Prostate gland (tissue), 2 donors: ENCODE results near the gene CEP72. TPM values are rescaled to one million over a fixed set of nuclear protein-coding genes. Genes with fewer than 3 reads are reported as not detected.

Experiments
- DNase-seq: peaks from one replicate; pipeline ENCODE4 v3.0.0-alpha.2; 2019; ENCODE audit warnings: low spot score
- H3K27ac ChIP-seq, 2 donors: fragments of 200-600 bp; sonication (generic); 2 replicates each; pipeline ENCODE4 v1.5.1; 2017 to 2019
- H3K27me3 ChIP-seq: fragments of 200-600 bp; sonication (generic); replicated peaks from 2 replicates; pipeline ENCODE4 v1.5.1; 2019; ENCODE audit not compliant: insufficient read depth
- H3K36me3 ChIP-seq, 2 donors: fragments of 200-600 bp; sonication (generic); 1 replicate in 1 of 2; 2 replicates in 1 of 2; pipeline versions ENCODE4 v1.5.1 to v1.8.1; 2017 to 2019
- H3K4me1 ChIP-seq: fragments of 200-600 bp; sonication (generic); replicated peaks from 2 replicates; pipeline ENCODE4 v1.5.1; 2019
- H3K4me3 ChIP-seq, 2 donors: fragments of 200-600 bp; sonication (generic); 2 replicates each; pipeline ENCODE4 v1.5.1; 2017 to 2019
- H3K9me3 ChIP-seq: fragments of 200-600 bp; sonication (generic); 2 replicates; pipeline ENCODE4 v1.5.1; 2017
- CTCF ChIP-seq, 4 experiments: fragments of 200-600 bp in 2 of 4; fragments of 450-650 bp in 2 of 4; sonication (generic) in 2 of 4; IDR thresholded peaks; 1 replicate in 3 of 4; 2 replicates in 1 of 4; pipeline ENCODE4 v1.5.1; 2016 to 2019; ENCODE audit warnings: antibody characterized with exemption in 4 of 4, mild to moderate bottlenecking in 2 of 4, moderate library complexity in 2 of 4
- POLR2A ChIP-seq: fragments of 450-650 bp; IDR thresholded peaks from one replicate; pipeline ENCODE4 v1.6.1; 2016; ENCODE audit warnings: antibody characterized with exemption, mild to moderate bottlenecking
- POLR2AphosphoS5 ChIP-seq: sonication (generic); formaldehyde crosslinking; IDR thresholded peaks from one replicate; pipeline ENCODE4 v1.6.1; 2017; ENCODE audit warnings: antibody characterized with exemption
- WGBS: methylation state at CpG from one replicate; pipeline ENCODE4 v1.1.5; 2018; 5-methylcytosine and 5-hydroxymethylcytosine counted together
- intact Hi-C: fragments of 100-400 bp; cut with DNase I; formaldehyde crosslinking; loops from one replicate; pipeline ENCODE4 v1.14.2; 2022
- total RNA-seq, 2 donors: library from RNA; depleted of rRNA; stranded (reverse); fragments of >200 nt; gene quantifications; one replicate each; pipeline ENCODE4 v1.1.0, GENCODE V29; 2016

Gene CEP72
- total RNA-seq, 2 donors from 2014 or later = 6.4 to 12.8 TPM

DNA sequence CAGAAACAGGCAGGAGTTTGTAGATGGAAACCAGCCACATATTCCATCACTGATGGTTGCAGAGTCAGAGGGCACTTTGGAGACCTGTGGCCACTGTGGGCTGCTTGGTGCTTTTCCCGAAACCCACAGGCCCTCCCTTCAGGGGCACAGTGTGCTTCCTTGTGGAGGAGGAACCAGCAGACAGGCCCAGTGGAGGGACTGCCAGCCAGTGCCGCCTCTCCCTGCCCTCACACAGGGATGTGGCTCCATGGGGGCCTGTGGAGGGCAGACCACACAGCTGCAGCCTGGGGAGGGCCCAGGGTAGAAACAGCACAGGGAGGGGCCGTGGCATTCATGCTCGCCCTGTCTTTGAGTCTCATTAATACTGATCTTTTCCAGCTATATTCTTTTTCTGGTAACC is 35.2 kb downstream of the CEP72 start:
- TF ChIP-seq POLR2AphosphoS5 = no peak
- TF ChIP-seq POLR2A = no peak
- TF ChIP-seq CTCF (IDR thresholded peaks at IDR 0.05) = no peak
- H3K4me1 ChIP-seq = no peaks in the 10 kb centered on the region
- no peaks in the 10 kb centered on the region for H3K36me3 ChIP-seq
- no peak overlapping the region for H3K27ac ChIP-seq
- no peaks in the 10 kb centered on the region for H3K27me3 ChIP-seq
- intact Hi-C loops = no loop called here
- no peak for DNase-seq
- 98% methylated on average over 4 of the region's 4 CpGs for WGBS
- no peaks in the 10 kb centered on the region for H3K9me3 ChIP-seq
- no peak overlapping the region for H3K4me3 ChIP-seq

GRCh38 chr5:647727-648126 is 35.6 kb downstream of the CEP72 start:
- Histone ChIP-seq H3K4me3 (no peak overlapping the region), H3K9me3 (no peaks in the 10 kb centered on the region), H3K27ac (no peak overlapping the region), H3K4me1 (no peaks in the 10 kb centered on the region), H3K36me3 (no peaks in the 10 kb centered on the region), H3K27me3 (no peaks in the 10 kb centered on the region)
- 96% methylated on average over 9 of the region's 9 CpGs for WGBS
- no peak for DNase-seq
- intact Hi-C loops = no loop called here
- no peak for TF ChIP-seq POLR2A
- no peak for TF ChIP-seq POLR2AphosphoS5
- no peak for TF ChIP-seq CTCF (IDR thresholded peaks at IDR 0.05)

- 91% methylated on average over 16 of the region's 16 CpGs for WGBS
- TF ChIP-seq CTCF (IDR thresholded peaks at IDR 0.05) (no peak), POLR2AphosphoS5 (no peak), POLR2A (no peak)
- H3K27me3 ChIP-seq = no peaks in the 10 kb centered on the region
- H3K4me1 ChIP-seq = no peaks in the 10 kb centered on the region
- no peak for DNase-seq
- no peaks in the 10 kb centered on the region for H3K9me3 ChIP-seq
- H3K36me3 ChIP-seq = no peaks in the 10 kb centered on the region
- no peak overlapping the region for H3K4me3 ChIP-seq
- no peak overlapping the region for H3K27ac ChIP-seq
- intact Hi-C loops = no loop called here
Observed at GRCh38 chr5:651296-652022, 39.3 kb downstream of the CEP72 start.

DNA sequence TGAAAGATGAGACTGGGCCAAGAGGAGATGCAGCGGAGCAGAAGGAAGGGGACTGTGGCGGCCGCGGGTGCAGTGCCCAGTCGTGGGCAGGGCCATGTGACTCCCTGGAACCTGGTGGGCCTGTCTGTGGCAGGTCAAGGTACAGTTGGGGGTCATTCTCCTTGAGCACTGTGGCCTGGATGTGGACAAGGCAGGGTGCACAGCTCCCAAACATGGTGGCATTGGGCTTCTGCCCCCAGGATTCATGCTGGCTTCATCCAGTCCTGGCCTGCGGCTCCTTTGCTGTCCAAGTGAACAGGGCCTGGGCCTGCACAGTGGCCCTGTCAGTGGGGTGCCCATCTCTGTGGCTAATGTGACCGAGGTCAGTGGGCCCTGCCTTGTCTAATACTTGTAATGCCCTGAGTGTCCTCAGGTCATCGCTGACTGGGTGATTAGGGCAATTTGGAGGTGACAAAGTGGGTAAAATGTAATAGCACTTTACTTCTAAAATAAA is 39.9 kb downstream of the CEP72 start:
- H3K4me1 ChIP-seq = no peaks in the 10 kb centered on the region
- no peaks in the 10 kb centered on the region for H3K9me3 ChIP-seq
- H3K27me3 ChIP-seq = no peaks in the 10 kb centered on the region
- no peak overlapping the region for H3K27ac ChIP-seq
- DNase-seq = no peak
- no peak overlapping the region for H3K4me3 ChIP-seq
- 88% methylated on average over 8 of the region's 8 CpGs for WGBS
- TF ChIP-seq POLR2AphosphoS5 (no peak), POLR2A (no peak), CTCF (IDR thresholded peaks at IDR 0.05) (no peak)
- intact Hi-C loops = no loop called here
- H3K36me3 ChIP-seq = no peaks in the 10 kb centered on the region

DNA sequence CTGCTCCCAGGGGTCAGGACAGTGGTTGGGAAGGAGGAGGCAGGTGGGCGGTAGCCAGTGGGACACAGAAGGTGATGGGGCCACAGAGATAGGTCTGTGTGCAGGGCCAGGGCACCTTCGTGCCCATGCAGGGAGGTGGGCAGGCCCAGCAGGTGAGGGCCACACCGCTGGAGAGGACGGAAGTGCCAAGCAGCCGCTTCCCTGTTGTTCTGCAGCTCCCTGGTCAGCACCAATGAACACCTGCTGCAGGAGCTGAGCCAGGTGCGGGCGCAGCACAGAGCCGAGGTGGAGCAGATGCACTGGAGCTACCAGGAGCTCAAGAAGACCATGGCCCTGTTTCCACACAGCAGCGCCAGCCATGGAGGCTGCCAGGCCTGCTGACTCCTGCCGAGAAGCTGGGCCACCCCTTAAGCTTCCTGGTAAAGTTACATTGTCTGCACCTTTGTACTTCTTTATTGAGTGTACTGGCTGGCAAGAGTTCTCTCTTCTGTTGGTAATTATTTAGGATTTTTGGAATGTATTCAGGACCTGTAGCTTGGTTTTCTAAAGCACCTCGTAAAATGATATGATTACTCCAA is 40.7 kb downstream of the CEP72 start:
- Histone ChIP-seq H3K4me1 (no peaks in the 10 kb centered on the region), H3K27me3 (no peaks in the 10 kb centered on the region), H3K27ac (no peak overlapping the region), H3K9me3 (no peaks in the 10 kb centered on the region), H3K36me3 (no peaks in the 10 kb centered on the region), H3K4me3 (no peak overlapping the region)
- DNase-seq = no peak
- intact Hi-C loops = no loop called here
- no peak for TF ChIP-seq CTCF (IDR thresholded peaks at IDR 0.05)
- no peak for TF ChIP-seq POLR2A
- TF ChIP-seq POLR2AphosphoS5 = no peak
- WGBS = 68% methylated on average over 11 of the region's 11 CpGs
